ENCODE measurements around the gene VSNL1.

GRCh38 chr2:17664534-17664933, 124.0 kb downstream of the VSNL1 start:
- TF ChIP-seq POLR2A (IDR thresholded peaks at IDR 0.05), result no peak
- TF ChIP-seq CTCF (IDR thresholded peaks at IDR 0.05), result no peak
